Activated naive CD4-positive, alpha-beta T cell treated with anti-CD3 and anti-CD28 coated beads, Interleukin-2, amount 10 ng/mL, durations not matched to agents 7 days and 5 days (primary cell): ENCODE results near the gene PRKG1.

Experiments
- CTCF ChIA-PET: fragments of 350-600 bp; sonication (Branson Sonifier 250); formaldehyde crosslinking; loops from one replicate; lab custom pipeline; 2021; ENCODE audit warnings: antibody characterized with exemption; lab: Charles Lee
- DNase-seq: peaks from one replicate; pipeline ENCODE4 v3.0.0-alpha.2; 2020
- H3K27ac Mint-ChIP-seq: one replicate; pipeline ENCODE4 v1.8.0; 2021; ENCODE audit warnings: mild to moderate bottlenecking, moderate library complexity, mixed read lengths
- H3K27me3 Mint-ChIP-seq: one replicate; pipeline ENCODE4 v1.8.0; 2021; ENCODE audit warnings: mild to moderate bottlenecking, mixed read lengths
- H3K36me3 Mint-ChIP-seq: one replicate; pipeline ENCODE4 v1.8.0; 2021; ENCODE audit warnings: mixed read lengths
- H3K4me1 Mint-ChIP-seq: one replicate; pipeline ENCODE4 v1.8.0; 2021; ENCODE audit warnings: mixed read lengths
- H3K4me3 Mint-ChIP-seq: one replicate; pipeline ENCODE4 v1.8.0; 2021; ENCODE audit warnings: mild to moderate bottlenecking, moderate library complexity, mixed read lengths
- H3K9me3 Mint-ChIP-seq: one replicate; pipeline ENCODE4 v1.8.0; 2021; ENCODE audit warnings: mixed read lengths

Gene PRKG1

GRCh38 chr10:51288511-51288910 lies 214.2 kb downstream of the PRKG1 start:
- H3K36me3 Mint-ChIP-seq: no peaks in the 10 kb centered on the region
- no peak for DNase-seq
- H3K9me3 Mint-ChIP-seq: no peaks in the 10 kb centered on the region
- no peak overlapping the region for H3K27ac Mint-ChIP-seq
- H3K4me1 Mint-ChIP-seq: no peaks in the 10 kb centered on the region
- no peak overlapping the region for H3K4me3 Mint-ChIP-seq
- CTCF ChIA-PET: no interaction called here
- H3K27me3 Mint-ChIP-seq: no peaks in the 10 kb centered on the region

DNA sequence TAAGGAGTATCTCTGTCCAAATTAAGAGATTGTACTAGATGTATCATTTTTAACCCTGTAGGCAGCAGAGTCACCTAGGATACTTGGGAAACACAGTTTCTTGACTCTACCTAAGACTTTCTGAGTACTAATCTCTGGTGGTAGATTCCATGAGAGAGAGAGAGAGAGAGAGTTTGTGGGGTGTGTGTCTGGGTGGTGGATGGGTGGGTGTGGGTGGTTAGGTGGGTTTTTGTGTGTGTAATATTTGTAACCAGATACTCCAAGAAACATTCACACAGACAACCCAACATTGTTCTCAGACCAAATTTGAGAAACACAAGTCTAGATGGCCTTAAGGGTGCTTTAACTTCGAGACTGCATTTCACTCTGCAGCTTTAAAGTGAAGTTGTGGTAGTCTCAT lies 215.2 kb downstream of the PRKG1 start:
- Mint-ChIP-seq H3K27me3 (no peaks in the 10 kb centered on the region), H3K4me1 (no peaks in the 10 kb centered on the region), H3K36me3 (no peaks in the 10 kb centered on the region), H3K9me3 (no peaks in the 10 kb centered on the region), H3K27ac (no peak overlapping the region), H3K4me3 (no peak overlapping the region)
- no peak for DNase-seq
- CTCF ChIA-PET: no interaction called here

DNA sequence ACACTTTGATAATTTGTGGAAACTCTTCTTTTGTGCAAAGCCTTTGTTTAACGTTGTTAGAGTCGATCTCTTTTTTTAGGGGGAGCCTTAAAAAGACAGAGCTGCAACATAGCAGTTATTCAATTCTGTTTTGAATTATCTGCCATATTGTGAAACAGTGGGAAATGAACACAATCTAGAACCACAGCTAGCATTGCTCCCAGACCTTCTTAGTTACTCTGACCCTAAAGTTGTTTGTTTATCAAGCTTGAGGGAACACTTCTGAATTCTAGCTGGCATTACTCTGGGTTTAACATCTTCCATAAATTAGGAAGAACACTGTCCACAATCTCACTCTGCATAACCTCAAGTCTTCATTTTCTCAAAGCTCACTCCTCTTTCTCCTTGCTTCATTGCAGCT lies 217.7 kb downstream of the PRKG1 start:
- CTCF ChIA-PET: no interaction called here
- no peak overlapping the region for H3K4me3 Mint-ChIP-seq
- H3K27ac Mint-ChIP-seq: no peak overlapping the region
- no peaks in the 10 kb centered on the region for H3K36me3 Mint-ChIP-seq
- H3K27me3 Mint-ChIP-seq: no peaks in the 10 kb centered on the region
- H3K9me3 Mint-ChIP-seq: no peaks in the 10 kb centered on the region
- no peaks in the 10 kb centered on the region for H3K4me1 Mint-ChIP-seq
- no peak for DNase-seq

GRCh38 chr10:51297438-51297837 lies 223.2 kb downstream of the PRKG1 start:
- Mint-ChIP-seq H3K9me3 (no peaks in the 10 kb centered on the region), H3K36me3 (no peaks in the 10 kb centered on the region), H3K4me1 (no peaks in the 10 kb centered on the region), H3K4me3 (no peak overlapping the region), H3K27ac (no peak overlapping the region), H3K27me3 (no peaks in the 10 kb centered on the region)
- CTCF ChIA-PET: no interaction called here
- no peak for DNase-seq

DNA sequence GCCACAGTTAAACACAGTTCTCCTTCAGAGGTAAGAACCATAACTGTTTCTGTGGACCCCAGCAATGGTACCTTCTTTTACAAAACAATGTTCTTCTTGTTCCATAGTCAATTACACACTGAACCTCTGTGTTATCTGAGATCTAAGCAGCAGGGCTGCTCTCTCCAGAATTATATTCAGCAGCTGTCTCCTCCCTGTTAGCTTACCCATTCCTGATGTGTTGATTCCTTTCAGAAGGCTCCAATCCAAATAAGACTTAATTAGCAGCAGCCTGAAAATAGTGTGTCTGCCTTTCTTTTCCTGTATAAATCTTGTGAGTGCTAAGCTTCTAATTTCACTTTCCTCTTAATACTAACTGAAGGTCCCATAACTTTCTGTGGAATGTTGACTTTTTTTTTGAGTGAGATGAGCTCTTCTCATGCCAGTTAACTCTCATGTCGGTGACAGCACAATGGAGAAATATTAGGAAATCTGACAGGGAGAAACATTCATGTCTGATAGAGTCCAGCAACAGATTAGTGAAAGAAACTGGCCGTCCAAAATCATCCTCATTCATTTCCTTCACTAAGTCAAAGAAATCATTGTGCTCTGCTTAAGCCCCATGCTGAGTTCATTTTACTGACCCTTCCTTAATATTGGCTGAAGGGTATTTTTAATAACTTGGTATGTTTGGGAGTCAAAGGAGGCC lies 226.5 kb downstream of the PRKG1 start:
- H3K9me3 Mint-ChIP-seq: no peaks in the 10 kb centered on the region
- H3K36me3 Mint-ChIP-seq: no peaks in the 10 kb centered on the region
- CTCF ChIA-PET: no interaction called here
- no peak overlapping the region for H3K27ac Mint-ChIP-seq
- no peaks in the 10 kb centered on the region for H3K4me1 Mint-ChIP-seq
- DNase-seq: no peak
- H3K4me3 Mint-ChIP-seq: no peak overlapping the region
- H3K27me3 Mint-ChIP-seq: no peaks in the 10 kb centered on the region

DNA sequence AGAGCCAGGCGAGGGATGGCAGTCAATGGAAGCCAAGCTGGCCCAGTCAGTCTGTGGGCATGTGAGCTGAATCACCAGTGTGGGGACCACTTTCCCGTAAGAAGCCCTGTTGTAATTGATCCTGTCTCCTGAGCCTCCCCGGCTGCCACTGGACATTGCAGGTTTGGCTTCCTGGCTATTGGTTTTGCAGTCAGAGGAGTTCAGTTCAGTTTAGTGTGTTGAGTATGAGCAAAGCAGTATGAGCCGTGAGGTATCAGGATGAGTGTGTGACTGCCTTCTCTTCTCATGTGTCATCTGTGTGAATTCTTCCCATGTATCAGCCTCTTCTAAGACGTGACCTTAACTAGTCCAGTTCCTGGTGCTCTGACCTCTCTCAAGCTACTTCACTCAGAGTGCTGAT lies 227.4 kb downstream of the PRKG1 start:
- H3K36me3 Mint-ChIP-seq: no peaks in the 10 kb centered on the region
- DNase-seq: no peak
- H3K4me3 Mint-ChIP-seq: no peak overlapping the region
- no peak overlapping the region for H3K27ac Mint-ChIP-seq
- no peaks in the 10 kb centered on the region for H3K4me1 Mint-ChIP-seq
- no peaks in the 10 kb centered on the region for H3K9me3 Mint-ChIP-seq
- CTCF ChIA-PET: no interaction called here
- no peaks in the 10 kb centered on the region for H3K27me3 Mint-ChIP-seq

GRCh38 chr10:51302316-51302715 lies 228.0 kb downstream of the PRKG1 start:
- H3K36me3 Mint-ChIP-seq: no peaks in the 10 kb centered on the region
- H3K27ac Mint-ChIP-seq: no peak overlapping the region
- H3K4me1 Mint-ChIP-seq: no peaks in the 10 kb centered on the region
- CTCF ChIA-PET: no interaction called here
- H3K9me3 Mint-ChIP-seq: no peaks in the 10 kb centered on the region
- H3K4me3 Mint-ChIP-seq: no peak overlapping the region
- no peaks in the 10 kb centered on the region for H3K27me3 Mint-ChIP-seq
- DNase-seq: no peak

GRCh38 chr10:51308116-51308515 lies 233.8 kb downstream of the PRKG1 start:
- H3K4me3 Mint-ChIP-seq: no peak overlapping the region

DNA sequence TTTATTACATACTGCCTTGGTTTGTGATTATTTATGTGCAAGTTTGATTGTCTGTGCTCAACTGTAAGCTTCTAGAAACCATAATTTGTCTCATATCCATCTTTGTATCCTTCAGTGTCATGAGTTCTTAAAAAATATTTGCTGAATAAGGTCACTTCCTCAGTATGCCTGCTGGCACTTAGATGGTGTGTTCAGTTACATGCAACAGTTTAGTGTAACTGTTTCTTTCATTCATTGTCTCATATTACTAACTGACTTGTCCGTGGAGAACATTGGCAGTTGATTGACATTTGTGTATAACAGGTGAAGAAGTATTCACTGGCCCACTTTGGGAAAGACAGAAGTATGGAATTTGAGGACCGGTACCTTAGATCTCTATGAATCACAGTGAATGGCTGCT lies 236.9 kb downstream of the PRKG1 start:
- Mint-ChIP-seq H3K27me3 (no peaks in the 10 kb centered on the region), H3K9me3 (no peaks in the 10 kb centered on the region), H3K36me3 (no peaks in the 10 kb centered on the region), H3K27ac (no peak overlapping the region), H3K4me1 (no peaks in the 10 kb centered on the region), H3K4me3 (no peak overlapping the region)
- DNase-seq: no peak
- CTCF ChIA-PET: no interaction called here

More at GRCh38 chr10:51308116-51308515, 233.8 kb downstream of the PRKG1 start:
- Mint-ChIP-seq H3K9me3 (no peaks in the 10 kb centered on the region), H3K27me3 (no peaks in the 10 kb centered on the region), H3K27ac (no peak overlapping the region), H3K4me1 (no peaks in the 10 kb centered on the region), H3K36me3 (no peaks in the 10 kb centered on the region)
- CTCF ChIA-PET: no interaction called here
- DNase-seq: no peak

- no peaks in the 10 kb centered on the region for H3K9me3 Mint-ChIP-seq
- CTCF ChIA-PET: no interaction called here
- DNase-seq: no peak
- no peak overlapping the region for H3K27ac Mint-ChIP-seq
- H3K4me1 Mint-ChIP-seq: no peaks in the 10 kb centered on the region
- no peaks in the 10 kb centered on the region for H3K27me3 Mint-ChIP-seq
- H3K4me3 Mint-ChIP-seq: no peak overlapping the region
- no peaks in the 10 kb centered on the region for H3K36me3 Mint-ChIP-seq
Measured at GRCh38 chr10:51312817-51313216, 238.5 kb downstream of the PRKG1 start.

- no peaks in the 10 kb centered on the region for H3K9me3 Mint-ChIP-seq
- no peaks in the 10 kb centered on the region for H3K36me3 Mint-ChIP-seq
- CTCF ChIA-PET: no interaction called here
- no peak overlapping the region for H3K27ac Mint-ChIP-seq
- H3K4me3 Mint-ChIP-seq: no peak overlapping the region
- DNase-seq: no peak
- no peaks in the 10 kb centered on the region for H3K4me1 Mint-ChIP-seq
- no peaks in the 10 kb centered on the region for H3K27me3 Mint-ChIP-seq
Measured at GRCh38 chr10:51313251-51313650, 239.0 kb downstream of the PRKG1 start.

DNA sequence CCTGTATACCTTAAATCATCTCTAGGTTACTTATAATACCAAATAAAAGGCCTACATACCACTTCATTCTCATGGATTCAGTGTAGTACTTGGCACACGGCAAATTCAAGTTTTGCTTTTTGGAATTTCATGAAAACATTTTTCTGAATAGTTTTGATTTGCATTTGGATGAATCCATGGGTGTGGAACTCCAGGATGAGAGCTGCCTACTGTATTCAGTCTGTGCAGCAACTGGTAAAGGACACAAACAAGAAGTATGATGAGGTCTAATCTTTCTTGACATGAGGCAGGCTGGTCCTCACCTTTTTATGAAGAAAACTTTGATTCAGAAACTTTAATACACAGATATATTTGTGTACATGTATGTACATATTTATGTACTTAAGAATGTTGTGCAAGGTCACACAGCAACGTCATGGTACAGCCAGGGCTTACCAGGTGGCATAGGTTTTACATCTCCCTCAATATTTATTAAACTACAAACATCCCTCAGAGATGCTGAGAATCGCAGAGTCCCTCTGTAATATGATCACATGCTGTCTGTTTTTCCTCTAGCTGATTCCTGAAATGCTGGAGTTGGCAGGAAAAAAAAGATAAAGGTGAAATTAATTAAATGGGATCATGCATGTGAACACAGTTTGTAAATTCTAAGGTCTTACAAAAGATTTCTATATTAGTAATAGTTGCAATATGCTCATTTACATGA lies 239.6 kb downstream of the PRKG1 start:
- Mint-ChIP-seq H3K9me3 (no peaks in the 10 kb centered on the region), H3K36me3 (no peaks in the 10 kb centered on the region), H3K27me3 (no peaks in the 10 kb centered on the region), H3K4me1 (no peaks in the 10 kb centered on the region), H3K27ac (no peak overlapping the region), H3K4me3 (no peak overlapping the region)
- DNase-seq: no peak
- CTCF ChIA-PET: interaction anchor here (0.7 kb wide), 1 partner anchor 109 kb away, joined by 3 read pairs; no protein-coding TSS in a partner anchor

- Mint-ChIP-seq H3K4me3 (no peak overlapping the region), H3K9me3 (no peaks in the 10 kb centered on the region), H3K27ac (no peak overlapping the region), H3K27me3 (no peaks in the 10 kb centered on the region), H3K4me1 (no peaks in the 10 kb centered on the region), H3K36me3 (no peaks in the 10 kb centered on the region)
- CTCF ChIA-PET: interaction anchor here (0.7 kb wide), 1 partner anchor 110 kb away, joined by 3 read pairs; no protein-coding TSS in a partner anchor
- no peak for DNase-seq
Measured at GRCh38 chr10:51314481-51314880, 240.2 kb downstream of the PRKG1 start.

DNA sequence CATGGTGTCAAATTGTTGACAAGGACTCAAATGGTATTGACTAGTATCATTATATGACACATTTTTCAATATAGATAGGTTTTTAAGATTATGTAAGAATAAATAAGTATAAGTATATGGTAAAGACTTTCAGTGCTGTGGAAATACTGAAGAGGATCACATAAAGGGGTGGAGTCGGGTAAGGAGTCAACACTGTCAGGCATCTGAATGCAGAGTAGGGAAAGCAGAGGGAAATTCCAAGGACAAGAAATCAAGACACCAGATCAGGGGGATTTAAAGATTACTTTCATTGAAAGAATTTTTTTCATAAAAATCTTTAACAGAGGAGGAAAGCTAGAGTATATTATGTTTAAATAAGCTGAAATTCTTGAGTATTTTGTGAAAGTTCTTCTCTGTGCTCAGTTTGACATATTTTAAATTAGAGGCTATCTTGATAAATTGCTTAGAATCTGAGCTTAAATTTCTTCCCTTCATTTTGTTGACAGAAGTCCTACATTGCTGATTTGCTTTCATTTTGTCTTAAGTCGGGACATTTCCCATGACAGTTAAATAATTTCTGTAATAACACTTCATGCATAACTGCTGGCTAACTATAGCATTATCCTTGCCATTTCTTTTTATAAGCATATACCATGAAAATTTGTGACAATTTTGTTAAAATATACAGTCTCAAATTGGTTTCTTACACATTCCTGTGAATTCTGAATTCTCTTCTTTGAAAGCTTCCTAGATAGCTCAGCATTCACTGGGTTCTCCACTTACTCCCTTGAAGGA lies 244.3 kb downstream of the PRKG1 start:
- no peaks in the 10 kb centered on the region for H3K4me1 Mint-ChIP-seq
- no peaks in the 10 kb centered on the region for H3K27me3 Mint-ChIP-seq
- no peaks in the 10 kb centered on the region for H3K36me3 Mint-ChIP-seq
- CTCF ChIA-PET: no interaction called here
- no peak for DNase-seq
- H3K9me3 Mint-ChIP-seq: no peaks in the 10 kb centered on the region
- H3K4me3 Mint-ChIP-seq: no peak overlapping the region
- H3K27ac Mint-ChIP-seq: no peak overlapping the region

DNA sequence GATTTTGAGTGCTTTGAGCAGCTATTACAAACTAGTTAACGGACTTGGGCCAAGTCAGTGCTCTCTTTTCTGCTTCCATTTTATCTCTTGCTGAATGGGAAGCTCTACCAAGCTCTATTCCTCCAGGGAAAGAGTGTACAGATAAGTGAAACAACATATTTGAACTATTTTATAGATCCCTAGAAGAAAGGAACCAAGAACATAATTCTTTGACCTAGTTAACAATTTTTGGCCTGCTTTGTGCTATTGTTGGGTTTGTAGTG lies 244.8 kb downstream of the PRKG1 start:
- Mint-ChIP-seq H3K4me3 (no peak overlapping the region), H3K27ac (no peak overlapping the region), H3K27me3 (no peaks in the 10 kb centered on the region), H3K36me3 (no peaks in the 10 kb centered on the region), H3K9me3 (no peaks in the 10 kb centered on the region), H3K4me1 (no peaks in the 10 kb centered on the region)
- DNase-seq: no peak
- CTCF ChIA-PET: no interaction called here
